Activated T-helper 9 cell treated with anti-CD3 and anti-CD28 coated beads, Interleukin-2, amount 50 U/mL, for 16 hours (primary cell): ENCODE data around the gene CLASP1.

ENCODE experiments used
- DNase-seq: peaks from one replicate; pipeline ENCODE4 v3.0.0-alpha.2; 2020; ENCODE audit warnings: low read depth

CLASP1 gene

DNA sequence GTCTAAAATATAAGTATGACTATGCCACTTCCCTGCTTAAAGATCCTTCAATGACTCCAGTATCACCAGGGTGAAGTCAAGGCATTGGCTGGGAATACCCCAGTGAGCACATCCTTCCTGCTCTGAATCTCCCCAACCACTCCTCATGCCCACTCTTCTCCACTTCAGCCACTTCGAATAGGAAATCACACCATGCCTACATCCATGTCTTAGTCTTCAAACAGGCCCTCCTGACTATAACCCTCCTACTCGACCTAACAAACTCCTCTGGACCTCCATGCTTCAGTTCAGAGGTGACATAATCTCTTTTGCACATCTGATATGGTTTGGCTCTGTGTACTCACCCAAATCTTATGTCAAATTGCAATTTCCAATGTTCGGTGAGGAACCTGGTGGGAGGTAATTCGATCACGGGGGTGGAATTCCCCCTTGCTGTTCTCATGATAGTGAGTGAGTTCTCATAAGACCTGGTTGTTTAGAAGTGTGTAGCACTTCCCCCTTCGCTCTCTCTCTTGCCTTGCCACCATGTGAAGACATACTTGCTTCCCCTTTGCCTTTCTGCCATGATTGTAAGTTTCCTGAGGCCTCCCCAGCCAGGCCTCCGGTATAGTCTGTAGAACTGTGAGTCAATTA lies 276.4 kb downstream of the CLASP1 start:
- DNase-seq = no peak

DNA sequence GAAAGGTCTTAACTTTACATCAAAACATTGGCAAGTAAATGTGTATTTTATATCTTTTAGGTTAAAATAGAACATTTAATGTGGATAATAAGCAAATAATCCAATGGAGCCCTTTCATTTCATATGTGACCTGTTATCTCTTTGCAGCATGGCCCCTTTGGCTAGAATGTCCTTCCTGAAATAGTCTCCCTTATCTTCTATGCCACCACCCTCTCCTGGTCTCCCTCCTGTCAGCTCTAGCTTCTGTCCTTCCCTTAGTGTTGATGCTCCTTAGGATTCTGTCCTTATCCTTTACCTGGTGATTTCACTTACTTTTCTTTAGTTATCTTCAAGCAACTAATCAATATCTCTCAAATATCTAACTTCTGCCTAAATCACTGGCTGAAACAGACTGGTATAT lies 277.2 kb downstream of the CLASP1 start:
- DNase-seq = no peak

DNA sequence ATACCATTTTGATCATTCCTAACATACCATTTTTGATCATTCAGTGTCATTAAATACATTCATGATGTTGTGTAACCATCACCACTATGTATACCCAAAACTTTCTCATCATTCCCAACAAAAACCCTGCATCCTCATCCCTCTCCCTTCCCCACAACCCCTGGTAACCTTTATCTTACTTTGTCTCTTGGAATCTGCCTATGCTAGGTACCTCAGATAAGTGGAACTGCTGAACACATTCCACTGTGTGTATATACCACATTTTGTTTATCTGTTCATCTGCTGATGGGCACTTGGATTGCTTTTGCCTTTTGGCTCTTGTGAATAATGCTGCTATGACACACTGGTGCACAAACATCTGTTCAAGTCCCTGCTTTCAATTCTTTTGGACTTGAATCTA lies 280.4 kb downstream of the CLASP1 start:
- no peak for DNase-seq

DNA sequence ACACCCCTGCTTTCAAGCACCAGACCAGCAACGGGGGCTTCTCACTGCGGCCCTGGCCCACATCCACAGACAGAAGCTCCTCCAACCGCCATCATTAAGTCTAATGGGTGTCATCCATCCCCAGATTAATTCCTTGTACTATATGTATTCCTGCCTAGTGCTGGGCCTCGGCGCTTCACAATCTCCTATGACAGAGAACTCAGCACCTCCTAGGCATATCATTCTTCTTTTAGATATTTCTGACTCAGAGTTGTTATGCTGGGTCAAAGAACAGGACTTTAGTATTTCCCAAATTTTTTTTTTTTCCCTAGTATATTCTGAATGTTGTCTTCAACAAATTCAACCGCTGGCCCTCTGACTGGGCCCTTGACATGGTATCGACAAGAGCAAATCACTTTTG lies 281.1 kb downstream of the CLASP1 start:
- DNase-seq = no peak

DNA sequence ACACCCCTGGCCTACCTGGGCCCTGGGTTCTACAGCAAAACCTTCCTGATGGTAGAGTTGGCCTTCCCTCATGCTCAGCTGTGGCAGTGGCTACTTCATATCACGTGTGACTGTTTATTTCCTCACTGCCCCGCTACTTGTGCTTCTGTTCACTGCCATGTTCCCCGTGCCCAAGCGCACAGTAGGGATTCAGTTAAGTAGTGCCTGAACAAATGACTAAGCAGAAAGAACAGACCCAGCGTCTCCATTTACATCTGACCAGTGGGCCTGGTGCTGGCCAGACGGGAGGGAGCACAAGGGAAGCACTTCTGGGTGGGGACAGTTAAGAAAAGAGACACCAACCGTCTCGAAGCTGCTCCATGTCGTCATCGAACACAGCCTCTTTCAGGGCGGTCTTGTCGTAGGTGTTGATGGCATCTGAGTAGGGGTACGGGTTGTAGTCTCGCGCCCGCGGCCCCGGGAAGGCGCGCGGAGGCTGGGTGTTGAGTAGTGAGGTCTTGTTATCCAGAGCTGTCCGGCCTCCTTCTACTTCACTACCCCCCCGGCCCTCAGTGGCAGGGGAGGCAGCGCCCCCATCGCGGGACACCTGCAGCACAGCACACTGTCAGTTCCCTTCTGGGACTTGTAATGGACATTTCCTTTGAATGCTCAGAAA lies 281.9 kb downstream of the CLASP1 start:
- DNase-seq = no peak

DNA sequence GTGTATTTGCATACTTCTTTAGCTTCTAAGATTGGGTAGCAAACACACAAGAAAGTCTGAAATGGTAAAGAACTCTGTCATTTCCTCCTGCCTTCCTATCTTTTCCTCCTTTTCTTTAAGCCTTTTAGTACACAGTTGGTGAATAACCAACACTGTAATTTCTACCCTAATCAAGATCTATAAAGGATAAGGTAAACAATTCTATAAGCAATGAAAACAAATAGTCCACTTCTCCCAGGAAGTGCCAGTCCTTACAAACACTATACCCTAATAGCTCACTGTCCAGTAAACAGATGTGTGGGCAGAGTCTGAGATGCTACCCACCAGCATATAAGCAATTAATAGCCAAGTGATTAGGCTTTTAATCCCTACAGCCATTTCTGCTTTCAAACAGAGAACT lies 283.2 kb downstream of the CLASP1 start:
- no peak for DNase-seq

DNA sequence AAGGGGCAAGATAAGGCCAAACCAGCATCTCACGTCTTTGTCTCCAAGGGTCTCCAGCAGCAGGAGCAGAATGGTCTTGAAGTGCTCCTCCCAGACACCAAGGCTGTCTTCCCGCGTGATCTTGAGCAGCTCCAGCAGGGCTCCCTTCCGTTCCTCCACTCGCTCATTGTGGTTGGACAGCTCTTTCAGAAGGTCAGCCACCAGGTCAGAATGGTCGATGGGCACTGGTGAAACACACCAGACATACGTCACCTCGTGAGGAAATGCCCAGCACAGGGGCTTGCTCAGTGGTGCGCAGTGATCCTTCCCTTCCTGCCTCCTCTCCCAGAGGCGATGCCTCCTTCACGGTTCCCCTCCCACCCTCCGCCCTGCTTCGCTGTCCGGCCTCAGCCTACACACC lies 284.2 kb downstream of the CLASP1 start:
- DNase-seq = no peak

DNA sequence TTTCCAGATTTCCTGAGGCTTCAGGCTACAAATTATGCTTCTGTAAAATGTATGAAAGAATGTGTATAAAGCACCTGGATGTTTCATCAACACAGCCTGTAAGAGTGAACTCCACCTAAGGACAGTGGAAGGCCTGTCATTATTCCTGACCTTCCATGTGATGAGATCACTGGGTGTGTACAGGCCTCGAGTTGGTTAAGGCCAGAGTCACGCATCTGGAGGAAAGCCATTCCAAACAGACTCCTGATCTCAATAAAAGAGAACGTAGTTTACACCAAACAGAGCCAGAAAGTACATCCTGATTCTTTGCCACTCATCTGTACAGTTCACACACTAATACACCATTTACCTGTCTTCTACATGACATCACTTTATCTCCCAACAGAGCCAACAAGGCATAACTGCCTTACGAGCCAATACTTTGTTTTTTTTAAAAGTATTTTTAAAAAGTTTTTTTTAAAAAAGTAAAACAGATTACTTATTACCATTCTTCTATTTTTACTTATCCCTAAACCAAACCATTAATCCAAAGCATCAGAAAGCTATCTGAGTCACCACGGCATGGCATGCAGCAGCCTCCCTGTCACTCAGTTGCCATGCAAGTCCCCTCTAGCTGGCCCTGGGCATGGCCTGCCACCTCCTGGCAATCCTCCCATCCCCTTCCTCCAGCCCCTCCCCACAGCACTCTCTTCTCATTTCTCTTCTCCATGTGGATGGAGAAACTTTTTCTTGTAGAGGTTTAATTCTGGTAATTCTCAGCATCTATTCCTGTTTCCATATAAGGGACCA lies 285.4 kb downstream of the CLASP1 start:
- no peak for DNase-seq

DNA sequence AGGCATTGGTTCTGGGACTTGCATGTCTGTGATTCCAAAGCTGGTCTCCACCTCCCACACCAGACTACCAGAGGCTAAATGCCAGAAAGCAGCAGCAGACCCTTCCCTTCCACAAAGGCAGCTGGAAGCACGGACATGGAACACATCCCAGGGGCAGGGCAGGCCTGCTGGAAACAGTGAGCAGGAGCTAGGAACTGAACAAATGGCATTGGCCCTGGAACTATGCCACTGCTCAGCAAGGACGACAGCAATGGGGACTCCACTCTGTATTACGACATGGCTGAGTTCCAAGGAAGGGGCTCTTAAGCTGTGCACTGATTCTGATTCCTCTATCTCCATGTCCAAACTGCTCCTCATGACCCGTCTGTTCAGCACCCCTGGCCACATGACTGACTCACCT lies 286.5 kb downstream of the CLASP1 start:
- DNase-seq = no peak

DNA sequence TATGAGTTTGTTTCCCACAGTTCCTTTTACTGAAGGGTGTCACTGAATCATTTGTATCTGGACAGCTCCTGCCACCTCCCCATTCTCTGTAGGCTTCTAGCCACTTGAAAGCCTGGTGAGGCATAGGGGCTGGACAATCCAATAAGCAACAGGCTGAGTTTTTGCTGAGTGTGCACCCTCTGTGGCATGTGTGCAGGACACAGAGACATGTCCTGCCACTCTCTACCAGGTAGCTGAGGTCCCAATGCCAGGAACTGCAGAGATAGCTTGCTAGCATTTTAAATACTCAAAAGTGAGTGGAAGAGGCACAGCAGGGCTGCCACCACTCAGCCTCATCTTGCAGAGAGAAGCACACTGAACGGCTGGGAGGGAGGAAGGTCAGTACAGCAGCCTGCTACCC lies 287.0 kb downstream of the CLASP1 start:
- DNase-seq = no peak

DNA sequence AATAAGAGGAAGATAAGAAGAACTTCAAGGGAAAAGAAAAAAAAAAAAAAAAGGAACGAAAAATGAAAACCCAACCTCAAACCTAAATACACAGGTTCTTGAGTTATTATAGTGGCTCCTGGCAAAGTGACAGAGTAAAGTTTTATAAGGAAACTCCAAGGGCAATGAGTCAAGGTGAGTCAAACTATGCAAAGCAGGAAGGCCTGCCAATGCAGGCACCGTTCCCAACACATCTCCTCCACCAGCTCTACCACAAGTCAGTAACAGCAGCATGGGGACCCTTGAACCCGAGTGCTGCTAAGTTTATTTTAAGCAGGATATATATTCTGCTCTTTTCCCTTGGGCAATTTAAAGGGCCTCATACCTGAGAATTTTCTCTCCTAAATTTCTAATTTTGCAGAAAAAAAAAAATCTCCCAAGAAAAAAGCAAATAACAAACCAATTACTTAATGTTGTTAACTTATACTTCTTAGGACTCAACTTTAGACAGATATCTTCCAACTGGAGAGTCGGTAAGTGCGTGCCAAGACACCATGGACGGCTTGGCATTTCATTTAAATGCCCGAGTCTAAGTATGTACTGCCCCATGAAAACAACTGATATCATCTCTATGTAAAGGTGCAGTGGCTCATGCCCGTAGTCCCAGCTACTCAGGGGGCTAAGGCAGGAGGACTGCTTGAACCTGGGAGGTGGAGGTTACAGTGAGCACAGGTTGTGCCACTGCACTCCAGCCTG lies 288.5 kb downstream of the CLASP1 start:
- no peak for DNase-seq

DNA sequence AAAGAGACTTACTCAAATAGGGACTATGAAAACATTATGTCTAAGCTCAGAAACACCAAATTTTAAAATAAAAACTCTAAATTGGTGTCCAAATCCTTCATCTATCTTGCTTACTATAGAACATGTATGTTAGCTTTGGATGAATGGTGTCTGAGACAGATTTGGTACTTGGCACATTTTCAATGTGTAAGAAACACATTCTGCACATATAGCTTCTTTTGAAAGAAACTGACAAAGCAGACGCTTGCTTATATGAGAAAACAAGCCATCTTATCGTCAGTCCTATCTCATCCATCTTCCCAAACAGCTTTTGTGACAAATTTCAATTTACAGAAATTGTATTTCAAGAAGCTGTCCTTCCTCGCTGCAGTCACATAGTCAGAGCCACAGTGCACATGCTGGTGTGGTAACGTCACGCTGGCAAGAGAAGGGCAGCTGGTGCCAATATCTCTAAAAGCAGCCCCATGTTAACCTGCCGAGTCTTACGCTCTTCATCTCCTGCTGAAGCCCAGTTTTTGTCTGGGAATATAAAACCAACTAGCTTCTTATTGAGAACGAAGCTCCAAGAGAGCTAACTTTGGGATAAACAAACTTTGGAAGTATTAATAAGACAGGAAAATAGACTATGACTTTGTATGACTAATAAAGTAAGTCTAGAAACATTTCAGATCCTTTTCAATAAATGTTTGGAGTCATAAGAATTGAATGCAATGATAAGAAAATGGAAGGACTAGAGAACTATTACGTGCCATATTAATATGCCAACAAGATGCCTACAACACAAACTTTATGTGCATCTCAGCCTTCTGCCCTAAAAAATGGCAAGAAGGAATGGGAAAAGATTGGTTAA lies 289.3 kb downstream of the CLASP1 start:
- DNase-seq = no peak

DNA sequence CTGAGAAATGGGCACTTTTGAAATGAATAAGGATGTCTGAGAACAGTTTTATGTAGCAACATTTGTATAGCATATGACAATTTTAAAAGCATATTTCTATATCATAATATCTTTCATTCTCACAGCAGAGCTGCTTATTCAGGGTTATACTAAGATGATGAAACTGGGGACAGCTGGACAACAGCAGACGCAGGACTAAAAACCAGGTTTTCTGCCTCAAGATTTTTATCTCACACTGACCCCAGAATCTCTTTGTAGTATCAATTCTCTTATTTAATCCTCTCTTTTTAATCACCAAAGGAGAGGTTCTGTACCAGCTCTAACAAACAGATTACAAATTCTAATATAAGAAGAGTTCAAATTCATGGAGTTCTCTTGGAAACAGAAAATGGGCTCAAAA lies 290.1 kb downstream of the CLASP1 start:
- no peak for DNase-seq

DNA sequence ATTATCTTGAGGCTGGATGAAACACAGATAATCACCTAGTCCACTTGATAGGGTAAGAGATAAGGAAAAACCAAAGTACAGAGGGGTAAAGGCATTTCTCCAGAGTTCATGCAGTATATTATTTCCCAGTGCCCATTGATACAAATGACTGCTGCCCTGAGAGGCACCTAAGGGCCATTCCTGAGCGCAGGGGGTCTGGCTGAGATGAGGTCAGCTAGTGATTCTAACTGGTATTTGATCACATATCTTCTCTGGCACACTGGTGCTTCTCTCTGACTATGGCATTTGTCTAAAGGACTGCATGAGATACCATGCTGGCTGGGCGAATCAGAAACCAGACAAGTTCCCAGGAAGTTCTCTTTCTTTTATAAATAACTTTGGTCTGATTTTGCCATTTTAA lies 291.0 kb downstream of the CLASP1 start:
- no peak for DNase-seq

DNA sequence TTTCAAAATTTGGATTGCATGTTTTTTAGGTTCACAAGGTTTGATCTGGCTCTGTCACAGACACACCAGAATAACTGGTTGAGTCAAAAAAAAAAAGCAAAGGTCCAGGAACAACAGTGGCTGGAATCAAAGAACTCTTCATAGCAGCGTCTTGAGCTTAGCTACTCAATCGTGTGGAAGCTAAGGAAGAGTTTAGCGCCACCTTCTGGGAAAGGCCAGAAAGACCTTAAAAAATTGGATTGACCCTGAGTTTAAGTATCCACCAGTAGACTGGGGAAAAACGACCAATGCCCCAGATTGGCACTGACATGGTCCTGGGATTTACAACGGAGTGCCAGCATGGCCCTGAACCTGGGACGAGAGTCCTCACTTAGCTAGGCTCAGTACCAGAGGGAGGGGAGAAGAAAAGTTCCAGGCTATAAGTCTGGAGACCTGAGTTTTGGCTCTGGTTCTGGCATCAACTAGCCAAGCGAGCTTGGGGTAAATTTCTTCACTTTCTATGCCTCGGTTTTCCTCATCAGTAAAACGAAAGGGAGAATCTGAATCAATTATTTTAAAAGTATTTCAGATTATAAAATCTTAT lies 293.1 kb downstream of the CLASP1 start:
- no peak for DNase-seq

DNA sequence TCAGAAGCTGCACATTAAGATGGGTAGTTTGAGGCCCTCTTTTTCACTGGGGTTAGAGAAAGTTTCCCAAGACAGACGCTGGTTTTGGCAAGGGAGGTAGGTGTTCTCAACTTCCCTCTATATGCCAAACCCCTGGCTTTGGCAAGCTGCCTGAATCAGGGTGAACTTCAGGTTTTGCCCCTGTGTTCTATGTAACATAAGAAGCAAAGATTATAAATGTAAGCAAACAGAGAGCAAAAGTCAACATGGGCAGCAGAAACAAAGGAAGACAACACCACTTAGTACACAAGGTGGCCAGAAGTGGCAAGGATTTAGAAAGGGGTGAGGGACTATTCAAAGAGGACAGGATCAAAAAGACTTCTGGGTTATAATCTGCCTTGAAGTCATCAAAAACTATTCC lies 293.8 kb downstream of the CLASP1 start:
- DNase-seq = no peak

DNA sequence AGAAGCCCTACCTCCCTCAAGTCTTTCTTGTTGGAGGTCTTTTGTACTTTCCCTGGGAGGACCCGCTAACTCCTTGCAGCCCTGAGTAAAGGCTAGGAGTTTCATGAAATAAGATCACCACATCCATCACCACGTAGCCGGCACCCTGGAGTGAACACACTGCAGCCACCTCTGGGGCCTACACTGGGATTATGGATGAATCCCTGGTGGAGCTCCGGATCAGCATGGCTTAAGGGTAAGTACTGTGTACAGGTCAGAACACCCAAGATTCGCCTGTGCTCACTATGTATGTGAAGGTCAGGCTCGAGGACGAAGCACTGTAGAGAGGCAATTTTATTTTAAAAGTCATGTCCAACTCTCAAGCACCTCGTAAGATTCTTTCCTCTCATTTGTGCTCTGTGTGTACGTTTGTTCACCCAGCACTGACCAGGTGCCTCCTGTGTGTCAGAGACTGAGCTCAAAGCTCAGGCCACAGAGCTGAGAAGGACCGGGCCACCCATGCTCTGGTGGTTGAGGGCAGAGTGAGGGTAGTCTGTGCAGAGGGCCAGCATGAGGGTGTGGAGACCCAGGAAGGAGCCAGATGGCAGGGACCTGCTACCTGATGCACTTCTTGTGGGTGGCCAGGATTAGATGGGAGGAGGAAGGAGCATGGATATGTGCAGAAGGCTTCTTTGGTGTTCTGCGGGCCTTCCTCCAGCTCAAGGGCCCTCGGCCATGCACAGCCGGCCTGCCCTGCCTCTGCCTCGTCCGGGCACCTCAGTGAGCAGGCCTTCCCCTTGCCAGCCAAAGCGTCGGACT lies 297.5 kb downstream of the CLASP1 start:
- DNase-seq = no peak

DNA sequence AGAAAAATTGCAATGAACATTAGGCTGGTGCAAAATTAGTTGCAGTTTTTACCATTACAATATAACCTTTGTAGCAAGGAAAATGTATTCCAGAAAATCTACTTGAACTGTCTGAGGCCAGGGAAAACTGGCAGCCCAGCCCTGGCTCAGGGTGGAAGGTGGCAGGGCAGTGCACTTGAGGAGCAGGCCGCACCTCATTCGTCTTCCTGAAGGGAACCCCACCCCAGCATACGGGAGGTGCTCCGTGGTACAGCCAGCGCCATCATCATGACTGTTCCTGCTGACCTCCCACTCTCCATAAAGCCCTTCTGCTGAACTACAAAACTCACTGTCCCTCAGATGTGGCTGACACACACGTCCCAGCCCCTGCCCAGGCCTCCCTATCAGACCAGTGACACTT lies 298.4 kb downstream of the CLASP1 start:
- no peak for DNase-seq

DNA sequence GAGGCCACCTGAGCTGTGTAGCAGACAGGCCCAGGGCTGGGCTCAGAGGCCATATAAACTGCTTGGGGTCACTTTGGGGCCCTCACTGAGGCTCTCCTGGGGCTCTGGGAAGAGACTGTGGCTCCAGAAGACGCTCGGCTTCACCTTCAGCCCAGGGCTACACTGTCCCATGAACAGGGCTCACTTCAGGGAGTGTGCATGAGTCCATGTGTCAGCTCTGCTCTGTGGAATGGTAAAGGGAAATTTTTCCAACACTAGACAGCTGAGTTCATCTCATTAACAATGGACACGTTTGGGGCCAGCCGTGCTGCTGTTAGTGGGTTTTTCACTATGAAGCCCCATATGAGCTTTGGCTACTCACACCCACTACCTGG lies 298.9 kb downstream of the CLASP1 start:
- DNase-seq = no peak

DNA sequence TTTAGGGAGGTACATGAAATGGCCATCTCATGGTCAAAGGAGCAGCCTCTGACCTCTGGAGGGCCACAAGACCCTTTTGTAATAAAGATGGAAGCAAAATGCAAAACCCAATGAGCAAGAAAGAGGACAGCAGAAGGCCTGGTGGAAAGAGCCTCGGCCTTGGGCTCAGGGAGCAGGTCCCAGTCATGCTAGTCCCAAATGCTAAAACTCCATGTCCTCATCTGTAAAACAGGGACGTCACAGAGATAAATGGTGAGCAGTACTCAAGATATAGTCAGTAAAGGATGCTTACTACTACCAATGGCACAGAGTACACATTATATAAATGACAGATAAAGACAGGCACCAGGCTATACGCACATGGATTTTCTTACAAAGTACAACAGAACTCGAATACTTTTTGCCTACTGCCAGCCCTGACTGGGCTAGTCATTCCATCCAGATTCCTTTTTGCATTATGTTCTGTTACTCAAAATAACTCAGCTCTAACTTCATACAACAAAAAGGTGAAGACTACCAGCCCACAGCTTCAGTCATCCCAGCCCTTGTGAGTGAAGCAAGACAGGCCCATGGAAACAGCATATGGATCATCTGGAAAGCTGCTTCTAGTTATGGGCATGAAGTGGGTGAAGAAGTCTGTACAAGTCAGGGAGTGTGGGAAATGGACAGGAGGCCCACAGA lies 299.4 kb downstream of the CLASP1 start:
- DNase-seq = no peak
